AG20443 (cell line): ENCODE measurements around the gene UBTD1.

ENCODE experiments used
- DNase-seq: peaks from one replicate; pipeline ENCODE4 v3.0.0; 2012; ENCODE audit warnings: low spot score, mixed read lengths

The UBTD1 gene

GRCh38 chr10:97584798-97585438, 86.2 kb downstream of the UBTD1 start:
- no peak for DNase-seq

DNA sequence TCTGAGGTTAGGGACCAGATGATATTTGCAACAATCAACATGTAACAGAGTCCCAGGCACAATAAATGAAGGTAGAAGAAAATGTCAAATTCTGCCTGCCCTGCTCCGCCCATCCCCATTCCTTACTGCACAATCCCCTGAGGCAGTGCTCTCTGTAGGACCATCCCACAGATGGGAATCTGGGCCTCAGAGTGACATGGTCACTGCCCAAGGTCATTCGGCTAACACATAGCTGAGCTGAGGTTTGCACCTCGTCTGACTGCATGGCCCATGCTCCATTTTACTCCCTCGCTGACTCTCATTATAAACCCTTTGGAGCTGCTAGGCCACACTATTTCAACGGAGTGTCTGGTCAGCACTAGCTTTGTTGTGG, 86.7 kb downstream of the UBTD1 start:
- no peak for DNase-seq

DNA sequence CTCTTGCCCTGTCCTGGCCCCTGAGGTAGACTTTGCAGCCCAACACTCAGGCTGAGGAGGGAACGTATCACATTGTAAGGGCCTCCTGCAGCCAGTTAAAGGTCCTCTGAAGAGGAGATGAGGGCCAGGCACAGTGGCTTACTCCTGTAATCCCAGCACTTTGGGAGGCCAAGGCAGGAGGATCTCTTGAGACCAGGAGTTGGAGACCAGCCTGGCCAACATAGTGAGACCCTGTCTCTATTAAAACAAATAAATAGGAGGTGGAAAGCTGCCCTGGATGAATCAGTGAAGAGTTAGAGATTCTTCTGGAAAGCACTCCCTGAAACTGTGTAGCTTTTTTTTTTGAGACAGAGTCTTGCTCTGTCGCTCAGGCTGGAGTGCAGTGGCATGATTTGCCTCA, 88.5 kb downstream of the UBTD1 start:
- DNase-seq: no peak

- DNase-seq: no peak
These were observed 90.8 kb downstream of the UBTD1 start, which contains the start of gene C10orf62 for GRCh38 chr10:97589479-97589878. Gene C10orf62, plus strand, starts transcription at chr10:97589721. Its CDS starts 177 bp downstream, at chr10:97589898.

GRCh38 chr10:97590082-97590747, 91.5 kb downstream of the UBTD1 start:
- no peak for DNase-seq

DNA sequence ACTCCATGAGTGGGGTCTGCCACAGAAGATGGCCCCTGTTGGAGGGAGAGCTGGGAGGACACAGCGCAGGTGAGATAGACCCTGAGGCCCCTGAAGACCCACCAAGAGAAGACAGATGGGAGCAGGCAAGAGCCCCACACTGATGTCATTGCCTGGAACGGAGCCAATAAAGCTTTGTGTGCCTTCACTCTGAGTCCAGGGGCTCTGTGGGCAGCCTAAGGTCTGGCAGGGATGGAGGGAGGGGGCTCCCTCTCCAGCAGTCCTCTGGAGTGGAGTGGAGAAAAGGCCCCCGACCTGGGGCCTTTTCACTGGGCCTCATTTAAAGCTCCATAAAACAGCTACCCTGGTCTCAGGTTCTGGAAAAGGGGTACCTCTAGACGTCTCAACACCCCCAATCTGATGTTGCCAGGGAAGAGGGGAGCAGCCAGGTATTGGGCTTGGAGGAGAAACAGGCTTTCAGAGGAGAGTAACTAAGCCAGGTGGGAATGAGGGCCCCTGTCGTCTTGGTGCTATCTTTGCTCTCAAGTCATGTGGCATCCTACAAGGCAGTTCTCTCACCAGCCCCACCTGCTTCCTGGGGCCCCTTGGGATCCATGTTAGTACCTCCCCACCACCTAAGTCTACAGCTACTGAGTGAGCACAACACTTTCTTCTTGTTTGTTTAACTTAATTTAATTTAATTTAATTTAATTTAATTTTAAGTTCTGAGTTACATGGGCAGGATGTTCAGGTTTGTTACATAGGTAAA, 92.2 kb downstream of the UBTD1 start:
- DNase-seq: no peak

DNA sequence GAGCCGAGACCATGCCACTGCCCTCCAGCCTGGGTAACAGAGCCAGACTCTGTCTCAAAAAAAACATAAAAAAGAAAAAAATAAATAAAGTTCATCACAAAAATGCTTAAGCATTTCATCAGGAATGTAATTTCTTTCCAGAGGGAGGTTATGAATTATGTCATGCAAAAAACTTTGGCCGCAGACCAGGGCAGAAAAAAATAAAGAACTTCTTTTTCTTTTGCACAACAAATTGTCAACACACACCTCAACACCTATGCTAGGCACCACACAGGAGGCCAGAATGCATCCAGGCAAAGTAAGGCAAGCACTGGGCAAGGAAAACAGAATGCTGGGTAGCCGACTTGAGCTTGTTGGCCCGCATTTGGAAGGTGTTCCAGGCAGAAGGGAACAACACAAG, 94.7 kb downstream of the UBTD1 start:
- DNase-seq: peak; percentile 36

- DNase-seq: peak; percentile 87
These were observed 97.7 kb downstream of the UBTD1 start for GRCh38 chr10:97596101-97597082.

DNA sequence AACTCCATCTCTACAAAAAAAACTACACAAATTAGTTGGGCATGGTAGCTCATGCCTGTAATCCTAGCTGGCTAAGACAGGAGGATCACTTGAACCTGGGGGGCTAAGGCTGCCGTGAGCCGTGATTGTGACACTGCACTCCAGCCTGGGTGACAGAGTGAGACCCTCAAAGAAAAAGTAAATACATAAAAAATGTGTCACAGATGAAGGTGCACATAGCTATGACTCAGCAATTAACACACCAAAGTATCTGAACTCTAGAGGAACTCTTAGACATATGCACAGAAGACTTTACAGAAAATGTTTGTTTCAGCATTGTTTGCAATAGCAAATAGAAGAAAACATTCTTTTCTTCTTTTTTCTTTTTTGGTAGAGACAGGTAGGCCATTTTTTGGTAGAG, 99.1 kb downstream of the UBTD1 start:
- DNase-seq: no peak

DNA sequence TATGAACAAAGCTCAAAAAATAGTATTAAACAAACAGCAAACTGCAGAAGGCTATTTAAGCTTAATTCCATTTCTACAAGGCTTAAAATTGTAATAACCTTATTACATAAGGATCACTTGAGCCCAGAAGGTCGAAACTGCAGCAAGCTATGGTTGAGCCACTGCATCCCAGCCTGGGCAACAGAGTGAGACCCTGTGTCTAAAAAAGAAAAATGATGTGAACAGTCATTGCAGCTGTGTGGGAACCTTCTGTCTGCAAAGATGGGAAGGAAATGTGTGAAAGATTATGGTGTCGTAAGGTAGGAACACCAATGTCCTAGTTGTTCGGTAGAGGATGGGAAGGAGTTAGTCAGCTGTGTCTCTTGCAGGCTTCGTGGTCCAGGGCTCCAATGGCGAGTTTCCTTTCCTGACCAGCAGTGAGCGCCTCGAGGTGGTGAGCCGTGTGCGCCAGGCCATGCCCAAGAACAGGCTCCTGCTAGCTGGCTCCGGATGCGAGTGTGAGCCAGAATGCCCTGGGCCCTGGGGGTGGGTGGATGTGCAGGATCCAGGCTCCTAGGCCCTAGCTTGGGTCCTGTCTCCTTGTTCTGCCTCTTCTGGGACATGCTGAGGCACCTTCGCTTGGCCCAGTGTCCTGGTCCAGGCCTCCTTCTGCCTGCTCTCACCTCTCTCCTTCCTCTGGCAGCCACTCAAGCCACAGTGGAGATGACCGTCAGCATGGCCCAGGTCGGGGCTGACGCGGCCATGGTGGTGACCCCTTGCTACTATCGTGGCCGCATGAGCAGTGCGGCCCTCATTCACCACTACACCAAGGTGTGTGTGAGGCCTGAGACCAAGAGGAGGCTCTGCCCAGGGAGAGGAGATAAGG, 99.9 kb downstream of the UBTD1 start:
- no peak for DNase-seq

- DNase-seq: no peak
These were observed 100.5 kb downstream of the UBTD1 start for GRCh38 chr10:97599272-97599619.

- no peak for DNase-seq
These were observed 101.9 kb downstream of the UBTD1 start for GRCh38 chr10:97600616-97601015.

- DNase-seq: no peak
These were observed 102.8 kb downstream of the UBTD1 start for GRCh38 chr10:97601268-97602215.

DNA sequence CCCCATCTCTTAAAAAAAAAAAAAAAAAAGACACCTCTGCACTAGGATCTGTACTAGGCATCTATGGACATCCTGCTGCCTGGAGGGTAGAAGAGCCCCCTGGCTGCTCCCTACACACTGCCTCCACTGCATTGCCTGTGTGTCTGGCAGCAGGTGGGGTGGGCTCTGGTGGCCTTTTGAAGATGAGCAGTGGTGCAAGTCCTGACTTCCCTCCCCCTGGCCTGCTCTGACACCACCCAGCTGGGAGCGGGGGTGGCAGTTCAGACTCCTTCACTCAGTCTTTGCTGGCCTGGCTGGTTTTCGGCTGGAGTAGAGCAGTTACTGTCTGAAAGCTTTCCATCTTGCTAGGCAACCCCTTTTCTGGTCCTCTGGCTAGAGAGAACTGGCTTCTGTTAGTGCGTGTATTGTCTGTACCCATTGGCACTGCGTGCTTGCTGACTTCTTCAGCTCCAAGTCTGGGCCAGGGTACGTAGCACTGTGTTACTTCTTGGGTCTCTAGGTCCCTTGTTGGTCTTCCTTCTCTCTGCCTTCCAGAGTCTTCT, 108.4 kb downstream of the UBTD1 start:
- DNase-seq: no peak

GRCh38 chr10:97608991-97609561, 110.4 kb downstream of the UBTD1 start:
- no peak for DNase-seq

DNA sequence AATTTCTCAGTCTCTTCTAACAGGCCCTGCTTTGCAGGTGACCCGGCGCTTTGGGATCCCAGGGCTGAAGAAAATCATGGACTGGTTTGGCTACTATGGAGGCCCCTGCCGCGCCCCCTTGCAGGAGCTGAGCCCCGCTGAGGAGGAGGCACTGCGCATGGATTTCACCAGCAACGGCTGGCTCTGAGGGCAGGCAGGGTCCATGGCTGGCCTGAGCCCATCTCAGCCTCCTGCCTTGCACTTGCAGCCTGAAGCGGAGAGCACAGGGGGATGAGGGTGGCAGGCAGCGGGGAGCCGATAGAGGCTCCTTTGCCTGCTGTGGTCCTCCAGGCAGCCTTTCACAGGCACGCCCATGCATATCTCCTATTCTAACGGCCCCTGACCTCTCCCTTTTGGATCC, 112.7 kb downstream of the UBTD1 start:
- DNase-seq: no peak

DNA sequence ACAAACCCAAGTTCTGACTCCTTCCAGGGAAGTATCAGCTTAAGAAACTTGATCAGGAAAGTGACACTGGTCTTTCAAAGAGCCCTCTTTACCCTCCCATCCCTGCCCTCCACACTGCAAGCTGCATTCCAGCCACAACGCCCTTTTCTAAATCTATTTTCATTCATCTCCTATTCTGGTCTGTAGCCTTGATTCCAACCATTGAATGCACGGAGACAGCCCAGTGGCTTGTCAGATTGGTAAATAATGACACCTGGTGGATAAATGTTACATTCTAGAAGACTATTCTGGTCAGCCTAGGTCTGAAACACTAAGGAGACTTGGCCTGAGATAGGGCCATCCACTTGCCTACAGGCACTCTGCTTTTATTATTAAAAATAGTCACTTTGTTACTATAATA, 113.7 kb downstream of the UBTD1 start:
- peak; percentile 77 for DNase-seq

- no peak for DNase-seq
These were observed 119.6 kb downstream of the UBTD1 start for GRCh38 chr10:97618285-97618684.

DNA sequence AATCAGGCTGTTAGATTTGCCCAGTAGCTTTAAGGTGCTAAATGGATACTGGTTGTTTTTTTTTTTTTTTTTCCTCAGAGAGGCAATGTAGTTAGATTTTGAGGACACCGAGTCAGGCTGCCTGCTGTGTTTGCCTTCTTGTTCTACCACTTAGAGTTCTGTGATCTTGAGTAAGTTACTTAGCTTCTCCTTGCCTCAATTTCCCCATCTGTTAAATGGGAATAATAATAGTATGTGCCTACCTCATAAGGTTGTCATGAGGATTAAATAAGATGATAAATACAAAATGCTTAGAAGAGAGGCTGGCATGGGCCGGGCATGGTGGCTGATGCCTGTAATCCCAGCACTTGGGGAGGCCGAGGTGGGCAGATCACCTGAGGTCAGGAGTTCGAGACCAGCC, 120.0 kb downstream of the UBTD1 start:
- no peak for DNase-seq
